Hippocampal formation (tissue), 2 donors: ENCODE results near the gene DCTN2.
A peak's percentile ranks its signal among the peaks of the same experiment; 100 is the strongest.

Experiments
- DNase-seq, 2 donors: peaks; one replicate each; lab custom pipeline; 2025; lab: John Stamatoyannopoulos, UW

The DCTN2 gene

GRCh38 chr12:57488402-57489156 is 58.4 kb downstream of the DCTN2 start:
- DNase-seq: no peak

- DNase-seq: peak; percentile 90 to 98
These were observed 59.2 kb downstream of the DCTN2 start, which contains the start of gene MARS1 for GRCh38 chr12:57487597-57488401. Gene MARS1 (plus strand): TSS chr12:57488068. CDS start chr12:57488091, 23 bp downstream.

- no peak for DNase-seq
These were observed 59.9 kb downstream of the DCTN2 start for GRCh38 chr12:57487055-57487596.

- DNase-seq: no peak
These were observed 61.3 kb downstream of the DCTN2 start for GRCh38 chr12:57485695-57486094.

DNA sequence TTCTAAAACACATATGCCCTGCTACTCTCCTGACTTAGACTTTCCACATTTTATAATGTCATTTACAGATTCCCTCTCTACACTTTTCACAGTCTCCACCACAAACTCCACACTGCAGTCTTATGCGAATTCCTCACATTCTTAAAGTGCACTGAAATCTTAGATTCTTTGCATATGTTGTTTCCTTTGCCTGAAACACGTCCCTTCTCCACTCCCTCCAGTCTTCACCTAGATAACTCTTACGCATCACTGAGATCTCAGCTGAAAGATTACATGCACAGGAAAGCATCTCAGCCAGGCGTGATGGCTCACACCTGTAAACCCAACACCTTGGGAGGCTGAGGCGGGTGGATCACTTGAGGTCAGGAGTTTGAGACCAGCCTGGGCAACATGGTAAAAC is 63.5 kb downstream of the DCTN2 start:
- no peak for DNase-seq

DNA sequence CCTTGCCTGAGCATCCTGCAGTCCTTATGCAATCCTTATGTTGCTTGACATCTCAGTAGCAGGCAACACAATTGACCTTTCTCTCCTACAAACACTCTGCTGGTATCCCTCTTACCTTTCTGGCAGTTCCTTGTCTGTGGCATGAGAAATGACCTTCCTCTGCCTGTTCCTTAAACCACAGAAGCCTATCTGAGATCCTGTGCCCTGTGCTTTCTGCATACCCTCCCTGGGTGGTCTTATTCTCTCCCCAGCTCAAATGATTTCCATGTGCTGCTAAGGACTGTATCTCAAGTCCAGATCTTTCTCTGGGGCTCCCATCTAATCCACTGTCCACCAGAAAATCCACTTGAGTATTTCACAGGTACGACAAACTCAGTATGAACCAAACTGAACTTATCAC is 65.3 kb downstream of the DCTN2 start:
- no peak for DNase-seq
